Endodermal cell (in vitro differentiated cells): ENCODE measurements around the gene MEF2B. TPM values are rescaled to one million over a fixed set of nuclear protein-coding genes. Genes with fewer than 3 reads are reported as not detected.

Source experiments
- DNase-seq: peaks from one replicate; pipeline ENCODE4 v3.0.0-alpha.2; 2017
- H3K27ac ChIP-seq: 2 replicates; pipeline ENCODE4 v1.5.1; 2013; ENCODE audit warnings: mild to moderate bottlenecking, low read depth, low read length, moderate library complexity
- H3K27me3 ChIP-seq: 2 replicates; pipeline ENCODE4 v1.6.1; 2013; ENCODE audit warnings: mild to moderate bottlenecking, low read length, moderate library complexity; ENCODE audit not compliant: insufficient read depth, control insufficient read depth, poor library complexity, severe bottlenecking
- H3K36me3 ChIP-seq: 2 replicates; pipeline ENCODE4 v1.7.0; 2013; ENCODE audit warnings: mild to moderate bottlenecking, low read length, moderate library complexity; ENCODE audit not compliant: control insufficient read depth, insufficient read depth
- H3K4me1 ChIP-seq: one replicate; pipeline ENCODE4 v1.7.0; 2013; ENCODE audit warnings: low read length; ENCODE audit not compliant: control insufficient read depth, insufficient read depth
- H3K4me3 ChIP-seq: 2 replicates; pipeline ENCODE4 v1.5.1; 2013; ENCODE audit warnings: mild to moderate bottlenecking, low read length, moderate library complexity
- H3K9ac ChIP-seq: 2 replicates; pipeline ENCODE4 v1.6.1; 2013; ENCODE audit warnings: mild to moderate bottlenecking, low read length, moderate library complexity; ENCODE audit not compliant: poor library complexity, severe bottlenecking; ENCODE audit errors: extremely low read depth
- H3K9me3 ChIP-seq: 2 replicates; pipeline ENCODE4 v1.6.1; 2013; ENCODE audit warnings: mild to moderate bottlenecking, low read length, moderate library complexity; ENCODE audit not compliant: control insufficient read depth
- H3K27ac Mint-ChIP-seq: 2 replicates; pipeline ENCODE4 v1.8.0; 2020; ENCODE audit warnings: mixed read lengths
- H3K27me3 Mint-ChIP-seq: 2 replicates; pipeline ENCODE4 v1.8.0; 2021; ENCODE audit warnings: mild to moderate bottlenecking, mixed read lengths; ENCODE audit not compliant: insufficient read depth
- H3K36me3 Mint-ChIP-seq: 2 replicates; pipeline ENCODE4 v1.8.0; 2020; ENCODE audit warnings: low read depth, mixed read lengths
- H3K4me1 Mint-ChIP-seq: 2 replicates; pipeline ENCODE4 v1.8.0; 2020; ENCODE audit warnings: mixed read lengths
- H3K4me3 Mint-ChIP-seq: 2 replicates; pipeline ENCODE4 v1.8.0; 2020; ENCODE audit warnings: mild to moderate bottlenecking, moderate library complexity, mixed read lengths
- H3K9me3 Mint-ChIP-seq: 2 replicates; pipeline ENCODE4 v1.8.0; 2020; ENCODE audit warnings: mild to moderate bottlenecking, mixed read lengths
- WGBS, 2 experiments: methylation state at CpG; one replicate each; pipeline versions ENCODE4 v1.1.5 to v1.1.7; 2013; ENCODE audit warnings: missing lambda C conversion rate in 2 of 2, mixed read lengths in 1 of 2; ENCODE audit not compliant: insufficient coverage in 1 of 2, insufficient read length in 1 of 2; 5-methylcytosine and 5-hydroxymethylcytosine counted together
- total RNA-seq, 2 donors: library from RNA; stranded (reverse); fragmentation: NEBNext Ultra II Directional in 1 of 2; extraction: Animal tissue kit (Norgen Biotek cat#: 25700) in 1 of 2; gene quantifications; 2 replicates in 1 of 2; 3 replicates in 1 of 2; pipeline ENCODE4 v1.2.1, GENCODE V29; 2021
- TF ChIP-seq, protein P1 (sequence below): fragments of 200-600 bp; sonication (generic); conservative IDR thresholded peaks from 2 replicates; pipeline ENCODE4 v1.5.0; 2021; ENCODE audit warnings: antibody characterized with exemption, mild to moderate bottlenecking

Gene MEF2B
- total RNA-seq, 2 donors from 2014 or later = 1.2 to 1.6 TPM

DNA sequence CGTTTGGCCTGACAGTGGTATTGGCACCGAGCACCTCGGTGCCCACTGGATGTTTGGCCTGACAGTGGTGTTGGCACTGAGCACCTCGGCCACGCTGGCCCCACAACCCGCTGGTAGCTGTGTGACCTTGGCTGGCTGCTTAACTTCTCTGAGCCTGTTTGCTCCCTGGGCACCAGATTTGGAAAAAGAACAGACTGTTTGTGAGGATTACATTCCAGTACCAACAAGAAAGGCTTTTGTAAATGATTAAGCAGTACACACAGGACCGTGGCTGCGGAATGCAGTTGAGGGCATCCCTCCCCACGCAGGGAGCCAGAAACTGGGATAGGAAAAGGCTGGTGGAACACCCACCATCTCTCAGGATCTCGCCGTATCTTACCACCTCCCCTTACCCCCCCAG lies 74.4 kb downstream of the MEF2B start:
- DNase-seq = no peak
- H3K36me3 ChIP-seq = no peaks in the 10 kb centered on the region
- WGBS, 2 experiments = 86 to 89% methylated on average over 6 to 9 of the region's 11 CpGs
- H3K27me3 ChIP-seq = no peaks in the 10 kb centered on the region
- no peaks in the 10 kb centered on the region for H3K9me3 ChIP-seq
- TF ChIP-seq, protein P1, sequence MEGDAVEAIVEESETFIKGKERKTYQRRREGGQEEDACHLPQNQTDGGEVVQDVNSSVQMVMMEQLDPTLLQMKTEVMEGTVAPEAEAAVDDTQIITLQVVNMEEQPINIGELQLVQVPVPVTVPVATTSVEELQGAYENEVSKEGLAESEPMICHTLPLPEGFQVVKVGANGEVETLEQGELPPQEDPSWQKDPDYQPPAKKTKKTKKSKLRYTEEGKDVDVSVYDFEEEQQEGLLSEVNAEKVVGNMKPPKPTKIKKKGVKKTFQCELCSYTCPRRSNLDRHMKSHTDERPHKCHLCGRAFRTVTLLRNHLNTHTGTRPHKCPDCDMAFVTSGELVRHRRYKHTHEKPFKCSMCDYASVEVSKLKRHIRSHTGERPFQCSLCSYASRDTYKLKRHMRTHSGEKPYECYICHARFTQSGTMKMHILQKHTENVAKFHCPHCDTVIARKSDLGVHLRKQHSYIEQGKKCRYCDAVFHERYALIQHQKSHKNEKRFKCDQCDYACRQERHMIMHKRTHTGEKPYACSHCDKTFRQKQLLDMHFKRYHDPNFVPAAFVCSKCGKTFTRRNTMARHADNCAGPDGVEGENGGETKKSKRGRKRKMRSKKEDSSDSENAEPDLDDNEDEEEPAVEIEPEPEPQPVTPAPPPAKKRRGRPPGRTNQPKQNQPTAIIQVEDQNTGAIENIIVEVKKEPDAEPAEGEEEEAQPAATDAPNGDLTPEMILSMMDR = no peak
- H3K9ac ChIP-seq = no peak overlapping the region
- no peak overlapping the region for H3K4me3 Mint-ChIP-seq
- H3K27ac Mint-ChIP-seq = no peak overlapping the region
- H3K4me1 Mint-ChIP-seq = peaks cover 3% of the 10 kb centered on the region
- no peaks in the 10 kb centered on the region for H3K9me3 Mint-ChIP-seq
- H3K36me3 Mint-ChIP-seq = peaks cover 8% of the 10 kb centered on the region
- no peaks in the 10 kb centered on the region for H3K4me1 ChIP-seq
- no peak overlapping the region for H3K27ac ChIP-seq
- H3K27me3 Mint-ChIP-seq = peaks cover 13% of the 10 kb centered on the region
- no peak overlapping the region for H3K4me3 ChIP-seq

Other genes starting within 250 kb of the MEF2B start
- gene HOMER3, start 229.0 kb downstream of the MEF2B start, total RNA-seq = 10 to 100 TPM; 21.5 to 31.2 TPM
- 100 to 1,000 TPM; 121 to 157 TPM for gene SUGP2, start 136.7 kb downstream of the MEF2B start, total RNA-seq
- 10 to 100 TPM; 26.1 to 37.8 TPM for gene ARMC6, start 136.7 kb downstream of the MEF2B start, total RNA-seq
- 1 to 10 TPM; 6.6 to 7.2 TPM for gene SLC25A42, start 106.3 kb downstream of the MEF2B start, total RNA-seq
- 10 to 100 TPM; 56.1 to 66.6 TPM for gene TMEM161A, start 31.8 kb downstream of the MEF2B start, total RNA-seq
- gene BORCS8, start 21.9 kb upstream of the MEF2B start, total RNA-seq = 10 to 100 TPM; 22.6 to 34.3 TPM
- 100 to 1,000 TPM; 117 to 122 TPM for gene RFXANK, start 22.0 kb upstream of the MEF2B start, total RNA-seq
- gene NR2C2AP, start 33.2 kb upstream of the MEF2B start, total RNA-seq = 10 to 100 TPM; 14.7 to 17.2 TPM
- gene NCAN, start 41.7 kb upstream of the MEF2B start, total RNA-seq = 1 to 10 TPM in 1 of 2 donors, under 1 TPM in 1; 0.77 to 4.2 TPM
- 10 to 100 TPM in 1 of 2 donors, 1 to 10 TPM in 1; 8.2 to 13.1 TPM for gene TM6SF2, start 103.0 kb upstream of the MEF2B start, total RNA-seq
- 10 to 100 TPM; 72.2 to 75.5 TPM for gene SUGP1, start 150.2 kb upstream of the MEF2B start, total RNA-seq
- 10 to 100 TPM; 64.1 to 64.3 TPM for gene MAU2, start 150.6 kb upstream of the MEF2B start, total RNA-seq
- gene GATAD2A, start 235.4 kb upstream of the MEF2B start, total RNA-seq = 100 to 1,000 TPM; 115 to 126 TPM